ENCODE results near the gene TMUB2. TPM values are rescaled to one million over a fixed set of nuclear protein-coding genes. Genes with fewer than 3 reads are reported as not detected.
A peak's percentile ranks its signal among the peaks of the same experiment; 100 is the strongest.

Gene TMUB2
- total and polyA plus RNA-seq, 9 of the 15 experiments (the other 6 are each of a cell fraction or from before 2014, with no cell fraction given), result 4.1 to 29.8 (median 16.3) TPM

DNA sequence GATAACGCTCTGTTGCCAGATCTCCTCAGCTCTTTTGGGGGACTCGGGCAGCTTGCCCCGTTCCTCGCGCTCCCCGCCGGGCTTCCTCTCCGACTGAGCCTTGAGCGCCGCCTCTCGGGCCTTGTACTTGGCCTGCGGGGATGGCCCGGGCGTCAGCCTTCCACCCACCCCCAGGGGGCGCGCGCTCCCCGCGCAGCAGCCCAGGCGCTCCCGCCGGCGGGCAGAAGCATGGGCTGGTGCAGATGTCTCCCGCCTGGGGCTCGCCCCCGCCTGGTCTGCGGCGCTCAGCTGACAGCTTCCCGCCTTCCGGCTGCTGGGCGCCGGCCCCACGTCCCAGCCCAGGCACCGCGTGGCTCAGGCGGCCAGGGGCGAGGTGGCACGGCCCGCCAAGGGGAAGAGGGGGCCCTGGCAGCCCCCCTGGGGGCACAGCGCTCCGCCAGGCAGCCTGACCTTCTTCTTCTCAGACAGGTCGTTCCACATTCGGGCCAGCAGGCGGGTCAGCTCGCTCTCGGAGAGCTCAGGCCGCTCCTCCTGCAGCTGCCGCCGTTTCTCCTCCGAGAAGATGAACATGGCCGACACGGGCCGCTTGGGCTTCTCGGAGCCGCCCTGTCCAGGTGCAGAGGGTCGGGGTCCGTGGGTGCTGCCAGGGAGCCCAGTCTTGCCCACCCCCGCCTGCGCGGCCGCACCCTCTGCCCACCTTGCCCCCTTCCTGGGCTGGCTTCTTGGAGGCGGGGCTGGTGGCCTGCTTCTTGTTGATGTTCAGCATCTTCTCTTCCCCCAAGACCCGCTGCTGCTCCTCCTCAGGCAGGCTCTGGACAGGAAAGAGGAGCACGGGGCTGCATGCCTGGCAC, 23.8 kb downstream of the TMUB2 start:
- FAIRE-seq (peak; percentile 89), ATAC-seq (peak; percentile 94), DNase-seq (ENCODE audit: extremely low read depth in 1 of 4, low spot score in 3 of 4) (peak; percentile 82 to 94 (median 88))
- Histone ChIP-seq H2AFZ (ENCODE audit: low read depth, low read length) (no peak overlapping the region), H3K27me3 (ENCODE audit: control insufficient read depth in 2 of 2, insufficient read depth in 2 of 2, low read length in 2 of 2) (no peaks in the 10 kb centered on the region), H3K79me2 (ENCODE audit: control insufficient read depth, insufficient read depth, low read length) (peaks cover 7% of the 10 kb centered on the region; the same call in 1 of the 3 replicates), H3K9ac (ENCODE audit: insufficient read depth in 1 of 2, low read depth in 2 of 2, low read length in 2 of 2) (peak overlapping the region; percentile 56 to 82; a peak in 3 of 4 replicates), H3K9me3 (replicated peaks; ENCODE audit: control insufficient read depth, insufficient read depth, low read depth, low read length) (no peaks in the 10 kb centered on the region), H3K4me2 (ENCODE audit: insufficient read depth, low read length) (peak overlapping the region; percentile 28), H3K4me1 (replicated peaks in 1 of 2; ENCODE audit: control insufficient read depth in 2 of 2, insufficient read depth in 2 of 2, low read length in 2 of 2) (peaks cover 12 to 51% of the 10 kb centered on the region in 2 experiments; a peak in 4 of 5 replicates), H3K36me3 (ENCODE audit: control insufficient read depth, insufficient read depth, low read length) (peaks cover 83% of the 10 kb centered on the region), H4K20me1 (replicated peaks; ENCODE audit: control insufficient read depth, insufficient read depth, low read length) (peaks cover 12% of the 10 kb centered on the region), H3K4me3 (no peak overlapping the region), H3K27ac (ENCODE audit: extremely low read depth, low read depth, low read length) (peak overlapping the region; percentile 61; the same call in 1 of the 3 replicates), H3K9me1 (ENCODE audit: control insufficient read depth, insufficient read depth, low read length) (peaks cover 4% of the 10 kb centered on the region)
- no TSS peak for BruUV-seq (replicated peaks)
- ChIA-PET CTCF (ENCODE audit: low intra/inter-chr PET ratio) (interaction anchor here (0.7 to 3.9 kb wide), 12 partner anchors 9 to 654 kb away, joined by 3 to 42 read pairs (median 6); partner anchors contain the start of genes GRN and UBTF), POLR2A (interaction anchor here (0.7 to 3.6 kb wide), 10 partner anchors 10 to 137 kb away, joined by 3 to 16 read pairs (median 4); partner anchors contain the start of genes ATXN7L3, GRN, RUNDC3A and SLC25A39)
- in situ Hi-C loops (cut with MboI) (loop anchor here (5.0 kb wide), 1 partner anchor 117 kb away; no protein-coding TSS in a partner anchor), intact Hi-C loops (cut with micrococcal nuclease) (loop anchor here (1.0 to 2.0 kb wide), 4 partner anchors 56 to 312 kb away; partner anchors contain the start of gene GRN)
- 35% methylated on average over 40 of the region's 64 CpGs for WGBS (ENCODE audit: insufficient coverage, low coverage, missing lambda C conversion rate)
- TF ChIP-seq ZNF696 (CRISPR knock-in tag; conservative IDR thresholded peaks at IDR 0.05) (no peak), HMG20A (CRISPR knock-in tag; conservative IDR thresholded peaks at IDR 0.05) (no peak), ZNF174 (CRISPR knock-in tag; IDR thresholded peaks at IDR 0.05) (no peak), CC2D1A (IDR thresholded peaks at IDR 0.05) (no peak; the same call in 1 of the 2 replicates), POLR3G (IDR thresholded peaks at IDR 0.05; ENCODE audit: extremely low read depth, insufficient read length, insufficient replicate concordance) (no peak), ZBTB17 (CRISPR knock-in tag; IDR thresholded peaks at IDR 0.05) (no peak), KDM1A (IDR thresholded peaks at IDR 0.05) (0 out of 4 replicates have a peak, but pooled peaks of 1 of the 2 experiments have one; percentile 8), CCNT2 (IDR thresholded peaks at IDR 0.05; ENCODE audit: borderline replicate concordance, extremely low read depth, insufficient read length, low read depth, low read length) (peak; percentile 89), SMARCC2 (IDR thresholded peaks at IDR 0.05; ENCODE audit: low read depth) (no peak), ZNF79 (CRISPR knock-in tag; IDR thresholded peaks at IDR 0.05; ENCODE audit: low read depth) (no peak), HDAC6 (IDR thresholded peaks at IDR 0.05; ENCODE audit: low read depth, low read length) (no peak), HDAC1 (IDR thresholded peaks at IDR 0.05) (peak in 1 of 2 experiments; percentile 82; a peak in 1 of 4 replicates), TBL1XR1 (IDR thresholded peaks at IDR 0.05; ENCODE audit: low read length in 2 of 2) (peak; percentile 66 to 69; a peak in 3 of 4 replicates), KDM4B (IDR thresholded peaks at IDR 0.05; ENCODE audit: borderline replicate concordance in 2 of 2, low read depth in 1 of 2) (peak in 1 of 2 experiments; percentile 18; a peak in 1 of 4 replicates), MCM2 (IDR thresholded peaks at IDR 0.05; ENCODE audit: low read depth) (no peak)
- TF ChIP-seq, protein P1, sequence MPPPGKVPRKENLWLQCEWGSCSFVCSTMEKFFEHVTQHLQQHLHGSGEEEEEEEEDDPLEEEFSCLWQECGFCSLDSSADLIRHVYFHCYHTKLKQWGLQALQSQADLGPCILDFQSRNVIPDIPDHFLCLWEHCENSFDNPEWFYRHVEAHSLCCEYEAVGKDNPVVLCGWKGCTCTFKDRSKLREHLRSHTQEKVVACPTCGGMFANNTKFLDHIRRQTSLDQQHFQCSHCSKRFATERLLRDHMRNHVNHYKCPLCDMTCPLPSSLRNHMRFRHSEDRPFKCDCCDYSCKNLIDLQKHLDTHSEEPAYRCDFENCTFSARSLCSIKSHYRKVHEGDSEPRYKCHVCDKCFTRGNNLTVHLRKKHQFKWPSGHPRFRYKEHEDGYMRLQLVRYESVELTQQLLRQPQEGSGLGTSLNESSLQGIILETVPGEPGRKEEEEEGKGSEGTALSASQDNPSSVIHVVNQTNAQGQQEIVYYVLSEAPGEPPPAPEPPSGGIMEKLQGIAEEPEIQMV (tag; conservative IDR thresholded peaks at IDR 0.05; ENCODE audit: low read depth), result no peak
- TF ChIP-seq, protein P2, sequence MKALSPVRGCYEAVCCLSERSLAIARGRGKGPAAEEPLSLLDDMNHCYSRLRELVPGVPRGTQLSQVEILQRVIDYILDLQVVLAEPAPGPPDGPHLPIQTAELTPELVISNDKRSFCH (CRISPR knock-in tag; IDR thresholded peaks at IDR 0.05), result no peak
- TF ChIP-seq, protein P2 (tag; IDR thresholded peaks at IDR 0.05), result peak; percentile 81

Data from K562 (cell line).